Activated B cell treated with CpG ODN at 0.5 μM for 24 hours (primary cell): Measurements from ENCODE around the gene LTBP2. TPM values are rescaled to one million over a fixed set of nuclear protein-coding genes. Genes with fewer than 3 reads are reported as not detected.

Experiments used
- ATAC-seq: fragments of 200-7000 bp; cut with Tn5 transposase; one replicate; pipeline ENCODE4 v1.10.0; 2021; ENCODE audit warnings: low read depth, mild to moderate bottlenecking, moderate library complexity
- CTCF ChIA-PET: fragments of 350-600 bp; sonication (Branson Sonifier 250); formaldehyde crosslinking; loops from one replicate; lab custom pipeline; 2021; ENCODE audit warnings: antibody characterized with exemption; lab: Charles Lee
- POLR2A ChIA-PET: fragments of 350-600 bp; sonication (Branson Sonifier 250); formaldehyde crosslinking; loops from one replicate; lab custom pipeline; 2021; ENCODE audit warnings: antibody characterized with exemption; lab: Charles Lee
- DNase-seq: peaks from one replicate; pipeline ENCODE4 v3.0.0; 2022
- H3K27ac Mint-ChIP-seq: one replicate; pipeline ENCODE4 v1.8.0; 2020; ENCODE audit warnings: mixed read lengths
- H3K27me3 Mint-ChIP-seq: one replicate; pipeline ENCODE4 v1.8.0; 2021; ENCODE audit warnings: mixed read lengths
- H3K36me3 Mint-ChIP-seq: one replicate; pipeline ENCODE4 v1.8.0; 2021; ENCODE audit warnings: low read depth, mixed read lengths
- H3K4me1 Mint-ChIP-seq: one replicate; pipeline ENCODE4 v1.8.0; 2021; ENCODE audit warnings: mixed read lengths
- H3K4me3 Mint-ChIP-seq: one replicate; pipeline ENCODE4 v1.8.0; 2020; ENCODE audit warnings: mild to moderate bottlenecking, mixed read lengths
- H3K9me3 Mint-ChIP-seq: one replicate; pipeline ENCODE4 v1.8.0; 2020; ENCODE audit warnings: mixed read lengths
- intact Hi-C: fragments of 100-400 bp; cut with micrococcal nuclease; formaldehyde crosslinking; loops from one replicate; pipeline ENCODE4 v1.15.1; 2024
- total RNA-seq: library from RNA; stranded (reverse); gene quantifications from 2 replicates; pipeline ENCODE4 v1.2.3, GENCODE V29; 2022
- TF ChIP-seq, protein P1 (sequence below): fragments of 200-600 bp; IDR thresholded peaks from one replicate; pipeline ENCODE4 v1.8.0; 2022; ENCODE audit warnings: antibody characterized with exemption, mild to moderate bottlenecking

Gene LTBP2
- total RNA-seq, 1 donor from 2014 or later: 0.11 TPM

DNA sequence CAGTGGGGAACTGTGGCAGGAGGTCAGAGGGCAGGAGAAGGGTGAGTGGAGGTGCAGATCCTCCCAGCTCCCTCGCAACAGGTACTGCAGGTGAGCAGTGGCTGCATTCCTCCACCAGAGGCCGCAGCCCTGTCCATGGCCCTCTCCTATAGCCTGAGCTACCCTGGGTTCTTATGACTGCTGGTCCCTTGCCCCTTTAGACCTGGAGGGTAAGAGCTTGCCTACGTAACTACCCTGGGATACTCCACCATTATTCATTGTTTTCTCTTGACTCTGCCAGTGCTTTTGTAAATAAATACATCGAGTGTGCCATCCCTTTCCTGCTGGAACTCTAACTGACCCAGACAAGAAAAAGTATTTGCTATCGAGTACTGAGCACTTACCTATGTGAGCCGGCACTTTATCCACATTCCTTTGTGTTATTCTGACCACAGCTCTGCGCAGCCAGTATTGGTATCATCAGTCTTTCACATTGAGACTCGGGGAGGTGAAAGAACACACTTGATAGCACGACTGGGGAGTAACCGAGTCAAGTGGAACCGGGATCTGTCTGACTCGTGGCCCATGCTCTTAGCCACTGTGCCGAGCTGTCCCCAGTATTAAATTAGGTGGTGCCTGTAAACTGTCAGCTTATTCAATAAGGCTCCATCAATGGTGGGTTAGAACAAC lies 38.5 kb downstream of the LTBP2 start:
- no peaks in the 10 kb centered on the region for H3K9me3 Mint-ChIP-seq
- no peak for ATAC-seq
- DNase-seq: no peak
- H3K4me3 Mint-ChIP-seq: no peak overlapping the region
- TF ChIP-seq, protein P1, sequence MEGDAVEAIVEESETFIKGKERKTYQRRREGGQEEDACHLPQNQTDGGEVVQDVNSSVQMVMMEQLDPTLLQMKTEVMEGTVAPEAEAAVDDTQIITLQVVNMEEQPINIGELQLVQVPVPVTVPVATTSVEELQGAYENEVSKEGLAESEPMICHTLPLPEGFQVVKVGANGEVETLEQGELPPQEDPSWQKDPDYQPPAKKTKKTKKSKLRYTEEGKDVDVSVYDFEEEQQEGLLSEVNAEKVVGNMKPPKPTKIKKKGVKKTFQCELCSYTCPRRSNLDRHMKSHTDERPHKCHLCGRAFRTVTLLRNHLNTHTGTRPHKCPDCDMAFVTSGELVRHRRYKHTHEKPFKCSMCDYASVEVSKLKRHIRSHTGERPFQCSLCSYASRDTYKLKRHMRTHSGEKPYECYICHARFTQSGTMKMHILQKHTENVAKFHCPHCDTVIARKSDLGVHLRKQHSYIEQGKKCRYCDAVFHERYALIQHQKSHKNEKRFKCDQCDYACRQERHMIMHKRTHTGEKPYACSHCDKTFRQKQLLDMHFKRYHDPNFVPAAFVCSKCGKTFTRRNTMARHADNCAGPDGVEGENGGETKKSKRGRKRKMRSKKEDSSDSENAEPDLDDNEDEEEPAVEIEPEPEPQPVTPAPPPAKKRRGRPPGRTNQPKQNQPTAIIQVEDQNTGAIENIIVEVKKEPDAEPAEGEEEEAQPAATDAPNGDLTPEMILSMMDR: no peak
- H3K27ac Mint-ChIP-seq: no peak overlapping the region
- H3K27me3 Mint-ChIP-seq: peaks cover 7% of the 10 kb centered on the region
- H3K4me1 Mint-ChIP-seq: no peaks in the 10 kb centered on the region
- no peaks in the 10 kb centered on the region for H3K36me3 Mint-ChIP-seq
- ChIA-PET POLR2A (no interaction called here), CTCF (no interaction called here)
- intact Hi-C loops: no loop called here

DNA sequence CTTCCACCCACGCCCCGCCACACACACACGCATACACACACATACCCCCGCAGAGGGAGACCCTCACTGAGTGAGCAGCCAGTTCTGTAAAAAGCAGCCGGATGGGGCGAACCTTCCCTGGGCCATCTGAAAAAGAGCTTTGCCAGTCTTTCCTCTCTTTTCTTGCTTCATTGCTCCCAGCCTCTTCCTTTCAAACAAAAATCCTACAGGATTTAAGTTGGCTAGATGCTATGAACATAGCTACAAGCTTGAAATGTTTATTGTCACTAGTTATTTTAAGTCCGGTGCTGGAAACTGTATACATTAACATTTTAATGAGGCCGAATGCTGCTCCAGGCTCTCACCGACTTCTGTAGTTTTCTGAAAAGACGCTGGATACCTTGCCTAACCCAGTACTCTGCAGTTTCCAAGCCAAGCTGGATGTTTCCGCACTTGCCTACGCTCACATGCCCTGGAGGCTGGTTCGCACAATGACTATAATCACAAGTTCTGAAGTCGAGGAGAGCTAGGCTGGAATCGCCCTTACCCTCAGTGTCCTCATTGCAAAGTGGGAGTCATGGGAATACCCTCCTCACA lies 39.2 kb downstream of the LTBP2 start:
- ATAC-seq (no peak), DNase-seq (no peak)
- TF ChIP-seq, protein P1: no peak
- H3K27ac Mint-ChIP-seq: no peak overlapping the region
- no peaks in the 10 kb centered on the region for H3K4me1 Mint-ChIP-seq
- intact Hi-C loops: no loop called here
- H3K4me3 Mint-ChIP-seq: no peak overlapping the region
- peaks cover 7% of the 10 kb centered on the region for H3K27me3 Mint-ChIP-seq
- H3K9me3 Mint-ChIP-seq: no peaks in the 10 kb centered on the region
- CTCF ChIA-PET: no interaction called here
- POLR2A ChIA-PET: no interaction called here
- H3K36me3 Mint-ChIP-seq: no peaks in the 10 kb centered on the region

- intact Hi-C loops: no loop called here
- ATAC-seq (no peak), DNase-seq (no peak)
- ChIA-PET CTCF (no interaction called here), POLR2A (interaction anchor here (0.7 kb wide), 1 partner anchor 75 kb away, joined by 3 read pairs; no protein-coding TSS in a partner anchor)
- no peak overlapping the region for H3K27ac Mint-ChIP-seq
- H3K36me3 Mint-ChIP-seq: no peaks in the 10 kb centered on the region
- peaks cover 7% of the 10 kb centered on the region for H3K27me3 Mint-ChIP-seq
- H3K9me3 Mint-ChIP-seq: no peaks in the 10 kb centered on the region
- TF ChIP-seq, protein P1: no peak
- no peak overlapping the region for H3K4me3 Mint-ChIP-seq
- H3K4me1 Mint-ChIP-seq: no peaks in the 10 kb centered on the region
Observed at GRCh38 chr14:74571901-74572725, 39.9 kb downstream of the LTBP2 start.

GRCh38 chr14:74571441-74571841 lies 40.6 kb downstream of the LTBP2 start:
- DNase-seq (no peak), ATAC-seq (no peak)
- no peaks in the 10 kb centered on the region for H3K4me1 Mint-ChIP-seq
- peaks cover 7% of the 10 kb centered on the region for H3K27me3 Mint-ChIP-seq
- H3K27ac Mint-ChIP-seq: no peak overlapping the region
- no peak overlapping the region for H3K4me3 Mint-ChIP-seq
- TF ChIP-seq, protein P1: no peak
- ChIA-PET POLR2A (interaction anchor here (0.7 kb wide), 1 partner anchor 74 kb away, joined by 3 read pairs; no protein-coding TSS in a partner anchor), CTCF (no interaction called here)
- intact Hi-C loops: no loop called here
- H3K9me3 Mint-ChIP-seq: no peaks in the 10 kb centered on the region
- no peaks in the 10 kb centered on the region for H3K36me3 Mint-ChIP-seq

DNA sequence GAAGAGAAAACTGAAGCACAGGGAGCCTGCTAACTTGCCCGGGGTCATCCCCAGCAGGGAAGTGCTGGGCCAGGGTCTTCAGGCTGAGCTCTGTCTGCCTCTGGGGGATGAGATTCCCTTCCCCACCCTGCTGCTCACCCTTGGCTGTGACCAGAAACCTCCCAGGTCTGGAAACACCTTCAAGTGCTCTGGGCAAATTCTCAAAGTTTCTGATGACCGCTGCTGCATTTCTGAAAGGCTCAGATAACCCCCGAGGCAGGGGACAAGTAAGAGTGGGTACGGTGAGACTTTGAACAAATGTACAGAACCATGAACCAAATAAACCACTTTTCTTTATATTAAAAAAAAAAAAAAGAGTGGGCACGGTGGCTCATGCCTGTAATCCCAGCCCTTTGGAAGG lies 41.3 kb downstream of the LTBP2 start:
- DNase-seq: no peak
- no peak overlapping the region for H3K4me3 Mint-ChIP-seq
- H3K27me3 Mint-ChIP-seq: peaks cover 7% of the 10 kb centered on the region
- TF ChIP-seq, protein P1: no peak
- no peaks in the 10 kb centered on the region for H3K9me3 Mint-ChIP-seq
- intact Hi-C loops: no loop called here
- no peak for ATAC-seq
- no peak overlapping the region for H3K27ac Mint-ChIP-seq
- H3K36me3 Mint-ChIP-seq: no peaks in the 10 kb centered on the region
- ChIA-PET CTCF (no interaction called here), POLR2A (no interaction called here)
- H3K4me1 Mint-ChIP-seq: no peaks in the 10 kb centered on the region
